HUDEP-2 (cell line): ENCODE data around the gene CRABP1.
"Not testable (repeated sequence)": the region's sequence is repeated elsewhere in the genome, so short reads cannot be mapped to it uniquely, and the experiment has no call there.

Source experiments
- DNase-seq, 76 experiments: peaks; one replicate each; lab custom pipeline; 2025; ENCODE audit not compliant: unreplicated experiment in 76 of 76; lab: John Stamatoyannopoulos, UW

CRABP1 gene

DNA sequence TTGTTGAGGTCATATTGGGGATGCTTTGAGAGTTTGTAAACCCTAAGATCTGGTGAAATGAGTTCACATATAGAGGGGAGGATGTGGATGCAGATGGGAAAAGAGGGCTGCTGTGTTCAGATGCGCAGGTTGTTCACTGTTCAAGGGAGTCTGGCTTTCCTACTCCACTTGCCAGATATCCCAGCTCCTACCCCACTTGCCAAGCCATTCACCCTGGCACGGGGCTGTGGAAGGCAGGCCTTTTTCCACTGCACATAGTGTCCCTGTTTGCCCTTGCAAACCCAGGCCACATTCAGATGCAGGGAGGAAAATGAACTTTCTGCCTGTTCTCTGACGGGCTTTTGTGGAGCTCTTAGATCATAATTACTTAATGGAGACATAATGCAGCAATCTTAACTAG is 29.0 kb downstream of the CRABP1 start:
- no peak for DNase-seq

DNA sequence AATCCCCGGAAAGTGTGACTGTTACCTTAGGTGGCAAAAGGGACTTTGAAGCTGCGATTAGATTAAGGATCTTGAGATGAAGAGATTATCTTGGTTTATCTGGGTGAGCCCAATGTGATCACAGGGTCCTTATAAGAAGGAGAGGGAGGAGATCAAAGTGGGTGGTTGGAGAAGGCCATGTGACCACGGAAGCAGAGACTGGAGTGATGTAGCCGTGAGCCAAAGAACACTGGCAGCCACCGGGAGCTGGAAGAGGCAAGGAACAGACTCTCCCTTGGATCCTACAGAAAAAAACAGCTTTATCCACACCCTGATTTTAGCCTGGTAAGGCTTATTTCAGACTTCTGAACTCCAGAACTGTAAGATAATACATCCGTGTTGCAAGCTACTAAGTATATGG is 29.9 kb downstream of the CRABP1 start:
- DNase-seq = no peak

- DNase-seq = no peak
Measured at GRCh38 chr15:78372880-78373279, 32.7 kb downstream of the CRABP1 start.

- DNase-seq = peak in 3 of 76 experiments; percentile 15 to 20 (median 16)
Measured at GRCh38 chr15:78374436-78375393, 34.6 kb downstream of the CRABP1 start.

GRCh38 chr15:78380143-78380542 is 40.0 kb downstream of the CRABP1 start:
- not testable (repeated sequence) for DNase-seq

- DNase-seq = no peak
Measured at GRCh38 chr15:78382114-78382880, 42.1 kb downstream of the CRABP1 start.

- DNase-seq = no peak
Measured at GRCh38 chr15:78384651-78385050, 44.5 kb downstream of the CRABP1 start.

GRCh38 chr15:78387246-78388037 is 47.3 kb downstream of the CRABP1 start:
- no peak for DNase-seq

DNA sequence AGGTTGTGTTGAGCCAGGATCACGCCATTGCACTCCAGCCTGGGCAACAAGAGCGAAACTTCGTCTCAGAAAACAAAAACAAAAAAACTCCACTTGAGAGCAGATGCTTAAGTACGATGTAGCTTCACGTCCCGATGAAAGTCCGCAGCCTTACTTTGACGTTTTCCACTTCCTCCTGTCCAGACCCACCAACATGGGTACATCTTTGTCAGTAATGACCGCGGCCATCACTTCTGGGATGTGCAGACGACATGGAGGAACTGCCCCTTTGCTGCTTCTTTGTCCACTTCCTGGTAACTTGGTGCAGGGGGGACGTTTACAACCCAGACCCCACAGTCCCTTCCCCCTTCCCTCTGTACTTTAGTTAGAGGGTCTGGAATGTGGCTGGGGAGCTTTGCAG is 48.7 kb downstream of the CRABP1 start:
- DNase-seq = no peak

GRCh38 chr15:78389322-78389721 is 49.2 kb downstream of the CRABP1 start:
- no peak for DNase-seq

DNA sequence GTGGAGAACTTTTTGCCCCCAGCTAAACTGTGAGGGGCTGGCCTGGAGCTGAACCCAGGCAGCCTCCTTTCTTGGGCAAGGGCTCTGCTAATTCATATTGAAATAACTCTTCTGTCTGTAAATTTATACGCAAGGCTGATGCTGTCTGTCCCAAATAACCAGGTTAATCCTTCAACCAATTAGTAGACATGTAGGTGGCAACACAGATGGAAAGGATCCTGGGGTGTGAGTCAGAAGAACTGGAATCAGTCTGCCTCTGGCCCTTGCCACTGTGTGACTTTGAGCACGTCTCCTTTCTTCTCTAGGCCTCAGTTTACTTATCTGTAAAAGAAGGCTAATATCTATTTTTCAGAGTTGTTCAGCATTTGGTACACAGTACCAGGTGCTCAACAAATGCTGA is 49.6 kb downstream of the CRABP1 start:
- DNase-seq = no peak

- DNase-seq = no peak
Measured at GRCh38 chr15:78390242-78390641, 50.1 kb downstream of the CRABP1 start.

DNA sequence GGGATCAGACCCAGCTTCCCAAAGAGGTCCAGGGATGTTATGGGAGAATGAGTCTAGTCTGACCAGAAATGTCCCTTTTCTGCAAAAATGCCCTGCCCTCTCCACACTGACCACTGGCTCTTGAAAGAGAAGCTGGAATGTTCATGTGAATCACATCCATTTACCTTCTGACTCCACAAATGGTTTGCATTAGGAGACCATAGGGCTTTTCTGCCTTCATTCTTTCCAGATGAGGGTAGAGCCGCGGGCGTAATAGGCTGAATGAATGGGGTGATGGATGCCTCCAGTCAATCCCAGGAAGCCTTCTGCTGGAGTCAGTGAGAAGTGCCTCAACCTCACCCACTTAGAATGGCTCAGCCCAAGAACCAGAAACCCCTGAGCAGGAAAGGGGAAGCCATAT is 50.7 kb downstream of the CRABP1 start:
- DNase-seq = no peak

DNA sequence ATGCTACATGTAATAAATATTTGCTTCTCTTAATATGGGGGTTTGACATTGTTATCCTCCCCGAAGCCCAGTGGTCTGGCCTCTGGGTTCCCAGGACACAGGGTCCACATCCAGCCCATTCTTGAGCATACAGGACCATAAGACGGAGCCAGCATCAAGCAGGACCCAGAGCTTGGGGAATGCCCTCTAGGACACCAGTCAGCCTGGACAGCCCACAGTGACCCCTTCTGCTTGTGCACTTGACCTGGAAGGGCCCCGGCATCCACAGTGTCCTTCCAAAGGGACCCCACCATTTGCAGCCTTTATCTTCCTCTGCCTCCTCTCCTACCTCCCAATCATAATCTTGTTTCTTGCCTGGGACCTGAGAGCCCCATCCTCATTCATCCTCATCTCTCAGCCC is 51.6 kb downstream of the CRABP1 start:
- DNase-seq = no peak

GRCh38 chr15:78392430-78392829 is 52.3 kb downstream of the CRABP1 start:
- DNase-seq = no peak

DNA sequence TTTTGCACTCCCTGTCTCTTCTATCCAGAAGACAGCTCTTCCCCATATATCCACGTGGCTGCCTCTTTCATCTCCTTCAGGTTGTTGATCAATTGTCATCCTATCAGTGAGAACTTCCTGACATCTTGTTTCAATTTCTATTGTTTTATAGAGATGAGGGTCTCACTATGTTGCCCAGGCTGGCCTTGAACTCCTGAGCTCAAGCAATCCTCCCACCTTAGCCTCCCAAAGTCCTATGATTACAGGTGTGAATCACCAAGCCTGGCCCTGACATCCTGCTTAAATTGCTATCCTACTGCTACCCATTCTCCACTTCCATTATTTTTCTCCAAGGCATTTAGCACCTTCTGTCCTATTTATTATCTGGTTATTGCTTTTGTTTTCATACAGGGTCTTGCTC is 53.0 kb downstream of the CRABP1 start:
- DNase-seq = no peak

- no peak for DNase-seq
Measured at GRCh38 chr15:78394026-78394425, 53.9 kb downstream of the CRABP1 start.

DNA sequence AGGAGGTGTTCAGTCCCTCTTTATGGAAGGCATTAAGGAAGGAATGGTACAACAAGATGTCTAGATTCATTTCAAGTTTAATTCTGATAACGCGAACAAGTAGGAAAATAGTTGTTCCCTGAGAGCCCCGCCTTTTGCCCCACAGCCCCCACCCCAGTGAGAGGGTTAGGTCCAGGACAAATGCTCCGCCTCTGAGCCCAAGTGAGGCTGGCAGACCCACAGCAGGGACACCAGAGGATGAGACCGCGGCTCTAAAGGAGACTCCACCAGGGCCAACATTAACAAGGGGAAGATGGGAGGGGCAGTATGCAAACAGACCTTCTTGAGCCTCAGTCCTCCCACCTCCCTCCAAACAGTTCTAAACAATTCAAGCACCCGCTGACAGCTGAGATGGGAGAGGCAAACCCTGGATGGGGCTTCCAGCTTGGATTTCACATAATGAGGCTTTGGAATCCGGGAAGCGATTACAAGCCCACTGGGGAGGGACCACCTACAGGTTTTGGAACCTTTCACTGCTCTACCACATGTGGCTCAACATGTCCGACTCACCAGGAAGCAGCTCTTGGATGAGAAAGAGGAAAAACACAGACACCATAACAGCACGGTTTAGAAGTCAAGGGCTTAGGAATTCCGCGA is 54.9 kb downstream of the CRABP1 start:
- DNase-seq = no peak

- DNase-seq = no peak
Measured at GRCh38 chr15:78396186-78396814, 56.1 kb downstream of the CRABP1 start.

DNA sequence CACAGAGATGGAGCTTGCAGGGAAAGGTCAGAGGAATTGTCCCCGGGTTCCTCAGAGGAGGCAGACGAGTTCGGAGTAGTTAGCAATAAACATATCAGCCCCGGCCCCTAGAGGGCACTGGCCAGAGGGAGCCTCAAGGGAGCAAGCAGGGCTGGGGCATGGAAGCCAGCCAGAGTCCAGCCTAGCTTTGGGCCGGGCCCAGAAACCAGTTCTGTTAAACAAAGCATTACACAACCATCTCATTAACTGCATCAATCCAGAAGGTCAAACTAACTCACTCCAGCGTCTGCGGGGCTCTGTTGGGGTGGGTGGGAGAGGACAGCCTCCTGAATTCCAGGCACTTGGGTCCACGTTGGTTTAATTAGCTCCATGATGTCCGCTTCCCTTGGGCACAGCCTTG is 56.8 kb downstream of the CRABP1 start:
- DNase-seq = peak in 13 of 76 experiments; percentile 3 to 21 (median 11)
